IMR-90 (cell line): ENCODE results near the gene KCTD10. TPM values are rescaled to one million over a fixed set of nuclear protein-coding genes. Genes with fewer than 3 reads are reported as not detected.

Experiments used
- ATAC-seq: fragments of 200-7000 bp; cut with Tn5 transposase; 2 replicates; pipeline ENCODE4 v1.9.1; 2020; ENCODE audit warnings: low read depth, mild to moderate bottlenecking, moderate library complexity
- BruUV-seq: library from RNA; stranded (reverse); fragments of 400-500 nt; replicated peaks from 2 replicates; lab custom pipeline; 2021; lab: Mats Ljungman, UMichigan
- CTCF ChIA-PET: fragments of 300-600 bp; formaldehyde crosslinking; extraction: SDS; loops from one replicate; lab custom pipeline; 2021; ENCODE audit warnings: antibody characterized with exemption; lab: Yijun Ruan, JAX
- POLR2A ChIA-PET: fragments of 300-600 bp; sonication (Branson Sonifier 250); formaldehyde crosslinking; loops from one replicate; lab custom pipeline; 2022; ENCODE audit warnings: antibody characterized with exemption; ENCODE audit not compliant: unreplicated experiment; lab: Charles Lee
- DNase-seq: peaks from one replicate; pipeline ENCODE4 v3.0.0; 2013
- H2AFZ ChIP-seq: replicated peaks from 2 replicates; pipeline ENCODE3; 2013; ENCODE audit warnings: low read length, mild to moderate bottlenecking; ENCODE audit not compliant: poor library complexity
- H2AK5ac ChIP-seq: 2 replicates; pipeline ENCODE4 v1.6.1; 2013; ENCODE audit warnings: low read depth, low read length, inconsistent platforms
- H2AK9ac ChIP-seq: replicated peaks from 2 replicates; pipeline ENCODE3; 2013; ENCODE audit warnings: mild to moderate bottlenecking, low read depth, low read length, moderate library complexity; ENCODE audit not compliant: poor library complexity
- H2BK120ac ChIP-seq: 2 replicates; pipeline ENCODE4 v1.6.1; 2013; ENCODE audit warnings: low read depth, low read length, inconsistent platforms
- H2BK15ac ChIP-seq: 3 replicates; pipeline ENCODE4 v1.6.1; 2013; ENCODE audit warnings: low read depth, low read length, inconsistent platforms
- H2BK20ac ChIP-seq: 2 replicates; pipeline ENCODE4 v1.6.1; 2013; ENCODE audit warnings: low read depth, mild to moderate bottlenecking, inconsistent platforms, low read length, moderate library complexity
- H2BK5ac ChIP-seq: 2 replicates; pipeline ENCODE4 v1.6.1; 2013; ENCODE audit warnings: mild to moderate bottlenecking, low read depth, low read length, inconsistent platforms; ENCODE audit not compliant: poor library complexity, severe bottlenecking
- H3K14ac ChIP-seq: replicated peaks from 2 replicates; pipeline ENCODE4 v1.6.1; 2013; ENCODE audit warnings: low read depth, low read length, inconsistent platforms
- H3K18ac ChIP-seq: 2 replicates; pipeline ENCODE4 v1.6.1; 2013; ENCODE audit warnings: low read depth, low read length, control low read depth
- H3K23ac ChIP-seq: 2 replicates; pipeline ENCODE4 v1.6.1; 2013; ENCODE audit warnings: low read depth, low read length, inconsistent platforms
- H3K27ac ChIP-seq: 2 replicates; pipeline ENCODE4 v1.5.1; 2013; ENCODE audit warnings: mild to moderate bottlenecking, control low read depth, low read length; ENCODE audit not compliant: insufficient read depth
- H3K27me3 ChIP-seq: 2 replicates; pipeline ENCODE4 v1.6.1; 2013; ENCODE audit warnings: low read length; ENCODE audit not compliant: control insufficient read depth, insufficient read depth
- H3K36me3 ChIP-seq: 2 replicates; pipeline ENCODE4 v1.6.1; 2013; ENCODE audit warnings: low read length, mixed read lengths; ENCODE audit not compliant: control insufficient read depth, insufficient read depth
- H3K4ac ChIP-seq: 2 replicates; pipeline ENCODE4 v1.6.1; 2013; ENCODE audit warnings: low read depth, low read length, inconsistent platforms
- H3K4me1 ChIP-seq: 2 replicates; pipeline ENCODE4 v1.6.1; 2013; ENCODE audit warnings: low read length, mixed read lengths; ENCODE audit not compliant: control insufficient read depth, insufficient read depth
- H3K4me2 ChIP-seq: 2 replicates; pipeline ENCODE4 v1.6.1; 2013; ENCODE audit warnings: low read depth, mild to moderate bottlenecking, control low read depth, low read length, moderate library complexity
- H3K4me3 ChIP-seq: 2 replicates; pipeline ENCODE4 v1.5.1; 2013; ENCODE audit warnings: low read depth, mild to moderate bottlenecking, control low read depth, low read length, moderate library complexity; ENCODE audit not compliant: insufficient read depth
- H3K56ac ChIP-seq: 2 replicates; pipeline ENCODE4 v1.6.1; 2013; ENCODE audit warnings: low read length, inconsistent platforms; ENCODE audit not compliant: insufficient read depth; ENCODE audit errors: extremely low read depth
- H3K79me1 ChIP-seq, 2 experiments: 2 replicates each; pipeline ENCODE4 v1.6.1; 2013; ENCODE audit warnings: low read length in 2 of 2, inconsistent platforms in 1 of 2, low read depth in 1 of 2
- H3K9ac ChIP-seq: 2 replicates; pipeline ENCODE4 v1.6.1; 2013; ENCODE audit warnings: low read depth, low read length, control low read depth
- H3K9me1 ChIP-seq: 2 replicates; pipeline ENCODE4 v1.6.1; 2013; ENCODE audit warnings: low read length, inconsistent platforms; ENCODE audit not compliant: insufficient read depth
- H3K9me3 ChIP-seq: 2 replicates; pipeline ENCODE4 v1.6.1; 2013; ENCODE audit warnings: low read length; ENCODE audit not compliant: control insufficient read depth, insufficient read depth
- H4K20me1 ChIP-seq: 2 replicates; pipeline ENCODE4 v1.6.1; 2013; ENCODE audit warnings: low read length, inconsistent platforms; ENCODE audit not compliant: insufficient read depth
- H4K5ac ChIP-seq: 2 replicates; pipeline ENCODE4 v1.6.1; 2013; ENCODE audit warnings: mild to moderate bottlenecking, low read depth, low read length, control low read depth
- H4K8ac ChIP-seq, 2 experiments: 2 replicates each; pipeline ENCODE4 v1.6.1; 2013; ENCODE audit warnings: low read depth in 2 of 2, low read length in 2 of 2, control low read depth in 1 of 2, inconsistent platforms in 1 of 2
- H4K91ac ChIP-seq: 2 replicates; pipeline ENCODE4 v1.6.1; 2013; ENCODE audit warnings: low read depth, low read length, inconsistent platforms; ENCODE audit not compliant: insufficient read depth
- BHLHE40 ChIP-seq: fragments of 150-350 bp; IDR thresholded peaks from 2 replicates; pipeline ENCODE4 v1.6.1; 2016; ENCODE audit warnings: mild to moderate bottlenecking, low read depth, low read length
- CEBPB ChIP-seq: IDR thresholded peaks from 2 replicates; pipeline ENCODE4 v1.6.1; 2012; ENCODE audit warnings: low read depth, low read length, improper control_type of control experiment
- CHD1 ChIP-seq: IDR thresholded peaks from 2 replicates; pipeline ENCODE4 v1.6.1; 2012; ENCODE audit warnings: low read depth, low read length, improper control_type of control experiment
- CTCF ChIP-seq: conservative IDR thresholded peaks from 2 replicates; pipeline ENCODE4 v1.5.1; 2012; ENCODE audit warnings: mild to moderate bottlenecking, low read depth, low read length, improper control_type of control experiment
- ELK1 ChIP-seq: fragments of 150-350 bp; IDR thresholded peaks from 2 replicates; pipeline ENCODE4 v1.6.1; 2016; ENCODE audit warnings: low read depth, mild to moderate bottlenecking, low read length, moderate library complexity, borderline replicate concordance
- FOS ChIP-seq: fragments of 150-350 bp; IDR thresholded peaks from 2 replicates; pipeline ENCODE4 v1.6.1; 2016; ENCODE audit warnings: low read depth, low read length
- MAFK ChIP-seq: IDR thresholded peaks from 2 replicates; pipeline ENCODE4 v1.6.1; 2012; ENCODE audit warnings: low read depth, low read length, improper control_type of control experiment
- MAZ ChIP-seq: IDR thresholded peaks from 2 replicates; pipeline ENCODE4 v1.6.1; 2012; ENCODE audit warnings: low read depth, mild to moderate bottlenecking, low read length, improper control_type of control experiment, moderate library complexity, borderline replicate concordance
- MXI1 ChIP-seq: IDR thresholded peaks from 2 replicates; pipeline ENCODE4 v1.6.1; 2012; ENCODE audit warnings: low read depth, mild to moderate bottlenecking, low read length, moderate library complexity, borderline replicate concordance
- NFE2L2 ChIP-seq: fragments of 150-350 bp; IDR thresholded peaks from 2 replicates; pipeline ENCODE4 v1.6.1; 2016; ENCODE audit warnings: low read depth, mild to moderate bottlenecking, low read length
- POLR2A ChIP-seq: IDR thresholded peaks from 2 replicates; pipeline ENCODE4 v1.6.1; 2012; ENCODE audit warnings: mild to moderate bottlenecking, low read depth, low read length
- RAD21 ChIP-seq: IDR thresholded peaks from 2 replicates; pipeline ENCODE4 v1.6.1; 2012; ENCODE audit warnings: low read length, improper control_type of control experiment
- RCOR1 ChIP-seq: IDR thresholded peaks from 2 replicates; pipeline ENCODE4 v1.6.1; 2012; ENCODE audit warnings: mild to moderate bottlenecking, low read length, improper control_type of control experiment; ENCODE audit not compliant: insufficient replicate concordance
- RFX5 ChIP-seq: IDR thresholded peaks from 2 replicates; pipeline ENCODE4 v1.8.0; 2012; ENCODE audit warnings: low read depth, mild to moderate bottlenecking, low read length, moderate library complexity
- SMC3 ChIP-seq: fragments of 150-350 bp; IDR thresholded peaks from 2 replicates; pipeline ENCODE4 v1.6.1; 2016; ENCODE audit warnings: low read depth, mild to moderate bottlenecking, antibody characterized with exemption, low read length, moderate library complexity
- WGBS, 2 experiments: methylation state at CpG; one replicate each; pipeline versions ENCODE4 v1.1.5 to v1.1.7; 2013; ENCODE audit warnings: missing lambda C conversion rate in 2 of 2; ENCODE audit not compliant: insufficient read length in 1 of 2; ENCODE audit errors: extremely low coverage in 2 of 2; 5-methylcytosine and 5-hydroxymethylcytosine counted together
- dilution Hi-C: fragments of 300-500 bp; cut with HindIII; formaldehyde crosslinking; loops from one replicate; pipeline ENCODE4 v1.14.3; 2018; ENCODE audit warnings: low sequenced_read_pairs; ENCODE audit not compliant: unreplicated experiment
- in situ Hi-C: fragments of 300-500 bp; cut with MboI; formaldehyde crosslinking; loops from 3 replicates; pipeline ENCODE4 v1.14.3; 2019; ENCODE audit warnings: low sequenced_read_pairs, inconsistent platforms, mixed read lengths
- intact Hi-C: fragments of 100-400 bp; cut with micrococcal nuclease; formaldehyde crosslinking; loops from 2 replicates; pipeline ENCODE4 v1.10.0; 2022
- polyA plus RNA-seq, 3 experiments: library from polyadenylated mRNA; depleted of rRNA; stranded (reverse); fragments of >200 nt; gene quantifications; 2 replicates each; pipeline ENCODE4 v1.2.3, GENCODE V29; 2012; ENCODE audit warnings: low replicate concordance in 1 of 3
- total RNA-seq: library from RNA; depleted of rRNA; stranded (reverse); fragments of >200 nt; gene quantifications from 2 replicates; pipeline ENCODE4 v1.2.3, GENCODE V29; 2012
- TF ChIP-seq, protein P1 (sequence below): fragments of 150-350 bp; IDR thresholded peaks from 2 replicates; pipeline ENCODE4 v1.6.1; 2017; ENCODE audit warnings: mild to moderate bottlenecking, antibody characterized with exemption, low read length, low read depth

Gene KCTD10
- total and polyA plus RNA-seq, 2 of the 4 experiments (the other 2 are of a cell fraction): 72.1 to 88.4 TPM

GRCh38 chr12:109523504-109523903 lies 46.4 kb upstream of the KCTD10 start:
- Histone ChIP-seq H3K4ac (no peak overlapping the region), H2BK120ac (no peak overlapping the region), H2AK9ac (no peak overlapping the region), H2AK5ac (no peak overlapping the region), H3K27ac (no peak overlapping the region), H4K20me1 (no peaks in the 10 kb centered on the region), H2BK15ac (no peak overlapping the region), H3K18ac (no peak overlapping the region), H3K9me3 (no peaks in the 10 kb centered on the region), H3K4me1 (peaks cover 7% of the 10 kb centered on the region), H3K4me2 (no peak overlapping the region), H2AFZ (no peak overlapping the region), H2BK20ac (no peak overlapping the region), H3K9ac (no peak overlapping the region), H3K23ac (no peak overlapping the region), H3K27me3 (no peaks in the 10 kb centered on the region), H4K91ac (no peak overlapping the region), H3K14ac (no peak overlapping the region), H2BK5ac (no peak overlapping the region), H3K9me1 (peaks cover 3% of the 10 kb centered on the region), H3K4me3 (no peak overlapping the region), H3K79me1 (no peaks in the 10 kb centered on the region), H3K56ac (no peak overlapping the region), H4K5ac (no peak overlapping the region), H4K8ac (no peak overlapping the region), H3K36me3 (peaks cover 66% of the 10 kb centered on the region)
- no peak for DNase-seq
- no peak for TF ChIP-seq BHLHE40
- TF ChIP-seq CHD1: no peak
- TF ChIP-seq RFX5: no peak
- no peak for TF ChIP-seq ELK1
- no peak for TF ChIP-seq RAD21
- no peak for TF ChIP-seq POLR2A
- no peak for TF ChIP-seq CEBPB
- TF ChIP-seq MAFK: no peak
- TF ChIP-seq RCOR1: no peak
- TF ChIP-seq, protein P1, sequence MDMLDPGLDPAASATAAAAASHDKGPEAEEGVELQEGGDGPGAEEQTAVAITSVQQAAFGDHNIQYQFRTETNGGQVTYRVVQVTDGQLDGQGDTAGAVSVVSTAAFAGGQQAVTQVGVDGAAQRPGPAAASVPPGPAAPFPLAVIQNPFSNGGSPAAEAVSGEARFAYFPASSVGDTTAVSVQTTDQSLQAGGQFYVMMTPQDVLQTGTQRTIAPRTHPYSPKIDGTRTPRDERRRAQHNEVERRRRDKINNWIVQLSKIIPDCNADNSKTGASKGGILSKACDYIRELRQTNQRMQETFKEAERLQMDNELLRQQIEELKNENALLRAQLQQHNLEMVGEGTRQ: no peak
- TF ChIP-seq CTCF: no peak
- TF ChIP-seq FOS: no peak
- no peak for TF ChIP-seq NFE2L2
- TF ChIP-seq MAZ: no peak
- TF ChIP-seq SMC3: no peak
- no peak for TF ChIP-seq MXI1
- no TSS peak for BruUV-seq
- CTCF ChIA-PET: no interaction called here
- ATAC-seq: no peak
- in situ Hi-C loops: no loop called here
- dilution Hi-C loops: no loop called here
- 93% methylated on average over 2 of the region's 5 CpGs; no CpG with 5 or more reads in 1 of the 2 experiments for WGBS, 2 experiments
- intact Hi-C loops: no loop called here
- POLR2A ChIA-PET: no interaction called here
